HS-27A (cell line): ENCODE results near the gene LGALS16.
"Not testable (repeated sequence)": the region's sequence is repeated elsewhere in the genome, so short reads cannot be mapped to it uniquely, and the experiment has no call there.

Source experiments
- DNase-seq: peaks from one replicate; pipeline ENCODE4 v3.0.0-alpha.2; 2012; ENCODE audit warnings: low read depth, missing footprints

LGALS16 gene

GRCh38 chr19:39677961-39678889 lies 22.5 kb downstream of the LGALS16 start:
- no peak for DNase-seq

DNA sequence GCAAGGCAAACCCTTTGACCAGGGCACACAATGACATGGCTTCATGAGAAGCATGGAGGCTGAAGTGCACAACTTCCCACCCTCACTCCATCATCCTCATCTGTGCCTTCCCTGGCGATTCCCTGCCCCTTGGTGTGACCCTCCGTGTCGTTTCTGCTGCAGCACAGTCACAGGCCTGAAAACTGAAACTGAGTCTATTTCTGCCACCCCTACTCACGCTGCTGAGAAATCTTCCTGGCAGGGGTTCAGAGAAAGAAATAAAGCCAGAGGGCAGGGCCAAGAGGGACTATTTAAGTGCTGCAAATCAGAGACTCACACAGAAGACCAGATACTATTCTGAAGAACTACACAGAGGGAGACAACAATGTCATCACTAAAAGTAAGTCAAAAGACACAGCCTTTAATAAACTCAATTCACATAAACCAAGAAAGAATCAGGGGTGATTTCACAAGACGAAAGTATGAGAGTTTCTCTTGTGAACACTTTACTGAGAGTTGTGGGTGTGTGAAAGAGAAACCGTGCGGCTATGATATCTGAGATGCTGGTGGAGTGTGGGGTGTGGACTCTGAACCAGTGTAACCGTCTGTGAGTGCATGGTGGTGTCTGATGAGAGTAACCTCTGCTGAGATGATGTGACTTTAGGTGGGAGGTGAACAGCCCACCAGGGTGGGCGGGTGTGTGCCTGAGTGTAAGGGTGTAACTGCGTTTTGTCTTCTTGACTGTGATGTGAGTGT lies 23.5 kb downstream of the LGALS16 start:
- no peak for DNase-seq

DNA sequence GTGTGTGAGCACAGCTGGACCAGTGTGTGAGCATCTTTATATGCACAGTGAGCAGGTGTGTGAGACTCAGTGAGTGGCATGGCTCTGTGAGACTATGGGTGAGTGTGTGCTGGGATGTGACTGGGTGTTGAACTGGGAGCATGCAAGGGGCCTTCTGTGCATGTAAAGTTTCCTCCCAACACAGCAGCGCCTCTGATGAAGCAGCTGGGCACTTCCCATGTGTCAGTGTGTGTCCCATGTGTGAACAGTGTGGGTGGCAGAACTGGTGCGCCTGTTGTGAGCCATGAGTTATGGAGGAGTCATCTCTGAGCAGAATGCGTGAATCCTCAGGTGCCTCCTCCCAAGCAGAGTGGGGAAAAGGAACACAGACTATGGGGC lies 24.1 kb downstream of the LGALS16 start:
- no peak for DNase-seq

GRCh38 chr19:39680593-39680992 lies 24.9 kb downstream of the LGALS16 start:
- DNase-seq: no peak

- no peak for DNase-seq
Observed at GRCh38 chr19:39681416-39681815, 25.7 kb downstream of the LGALS16 start.

- DNase-seq: no peak
Observed at GRCh38 chr19:39684267-39684666, 28.6 kb downstream of the LGALS16 start.

DNA sequence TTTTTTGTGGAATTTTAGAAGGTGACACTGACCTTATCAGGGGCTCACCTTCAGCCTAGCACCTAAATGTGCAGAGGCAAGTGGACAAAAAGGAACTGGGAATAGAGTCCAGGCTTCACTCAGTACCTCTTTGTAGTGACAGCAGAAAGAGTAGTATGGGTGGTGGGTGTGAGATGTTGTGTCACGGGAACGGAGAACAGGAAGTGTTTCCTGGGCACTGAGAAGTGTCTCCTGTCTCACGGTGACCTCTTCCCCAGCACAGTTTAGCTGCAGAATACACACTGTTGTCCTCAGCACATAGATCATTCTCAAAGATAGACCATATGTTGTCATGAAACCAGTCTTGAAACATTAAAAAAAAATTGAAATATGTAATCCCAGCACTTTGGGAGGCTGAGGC lies 31.0 kb downstream of the LGALS16 start:
- DNase-seq: no peak

- DNase-seq: not testable (repeated sequence)
Observed at GRCh38 chr19:39688637-39689036, 32.9 kb downstream of the LGALS16 start.

- DNase-seq: no peak
Observed at GRCh38 chr19:39692166-39692565, 36.5 kb downstream of the LGALS16 start.

- no peak for DNase-seq
Observed at GRCh38 chr19:39692822-39693221, 37.1 kb downstream of the LGALS16 start.

DNA sequence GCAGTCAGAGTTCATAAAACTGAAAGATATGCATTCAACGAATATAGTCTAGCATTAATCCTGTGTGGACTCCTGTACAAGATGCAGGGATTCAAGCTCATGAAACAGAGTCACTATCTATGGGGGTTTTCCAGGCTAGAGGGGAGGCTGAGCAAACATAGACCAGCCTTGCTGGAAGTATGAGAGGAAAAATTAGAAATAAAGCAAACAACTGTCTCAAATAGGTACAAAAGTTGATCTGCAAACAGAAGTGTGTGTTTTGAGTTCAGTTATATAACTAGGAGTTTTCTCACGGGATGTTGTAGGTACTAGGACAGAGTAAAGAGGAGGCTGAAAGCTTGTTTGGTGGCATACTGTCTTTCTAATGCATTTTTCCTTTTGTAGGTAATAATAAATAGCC lies 40.0 kb downstream of the LGALS16 start:
- DNase-seq: no peak

- DNase-seq: no peak
Observed at GRCh38 chr19:39696387-39696786, 40.7 kb downstream of the LGALS16 start.

- no peak for DNase-seq
Observed at GRCh38 chr19:39698535-39698934, 42.8 kb downstream of the LGALS16 start.

DNA sequence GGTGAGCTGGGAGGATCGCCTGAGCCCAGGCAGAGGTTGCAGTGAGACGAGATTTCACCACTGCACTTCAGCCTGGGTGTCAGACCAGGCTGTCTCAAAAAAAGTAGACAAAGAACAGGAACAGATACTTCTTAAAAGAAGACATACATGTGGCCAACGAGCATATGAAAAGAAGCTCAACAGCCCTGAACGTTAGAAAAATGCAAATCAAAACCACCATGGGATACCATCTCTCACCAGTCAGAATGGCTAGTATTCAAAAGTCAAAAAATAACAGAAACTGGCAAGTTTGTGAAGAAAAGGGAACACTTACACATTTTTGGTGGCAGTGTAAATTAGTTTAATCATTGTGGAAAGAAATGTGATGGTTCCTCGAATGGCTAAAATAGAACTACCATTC lies 45.6 kb downstream of the LGALS16 start:
- no peak for DNase-seq

- DNase-seq: no peak
Observed at GRCh38 chr19:39704181-39705044, 48.7 kb downstream of the LGALS16 start, which contains the start of gene LGALS14. TSS of gene LGALS14 (plus strand) at chr19:39704481. CDS start at chr19:39704529, 48 bp downstream.

GRCh38 chr19:39705578-39706188 lies 50.0 kb downstream of the LGALS16 start:
- no peak for DNase-seq

DNA sequence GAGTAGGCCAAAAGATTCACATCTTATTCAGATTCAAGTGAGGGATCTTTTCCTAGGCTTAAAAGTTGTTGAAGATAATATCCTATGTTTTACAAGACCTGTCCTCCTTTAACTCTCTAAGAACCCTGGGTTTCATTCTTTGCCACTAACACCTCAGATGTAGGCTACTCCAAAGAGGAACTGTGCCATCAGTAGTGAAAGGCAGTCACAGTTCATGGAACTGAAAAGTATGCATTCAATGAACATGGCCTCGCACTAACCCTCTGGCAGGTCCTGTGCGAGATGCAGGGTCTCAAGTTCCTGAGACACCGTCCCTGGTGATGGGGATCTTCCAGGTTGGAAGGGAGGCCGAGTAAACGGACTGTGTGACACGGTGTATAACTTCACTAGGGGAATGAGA lies 52.9 kb downstream of the LGALS16 start:
- DNase-seq: no peak

DNA sequence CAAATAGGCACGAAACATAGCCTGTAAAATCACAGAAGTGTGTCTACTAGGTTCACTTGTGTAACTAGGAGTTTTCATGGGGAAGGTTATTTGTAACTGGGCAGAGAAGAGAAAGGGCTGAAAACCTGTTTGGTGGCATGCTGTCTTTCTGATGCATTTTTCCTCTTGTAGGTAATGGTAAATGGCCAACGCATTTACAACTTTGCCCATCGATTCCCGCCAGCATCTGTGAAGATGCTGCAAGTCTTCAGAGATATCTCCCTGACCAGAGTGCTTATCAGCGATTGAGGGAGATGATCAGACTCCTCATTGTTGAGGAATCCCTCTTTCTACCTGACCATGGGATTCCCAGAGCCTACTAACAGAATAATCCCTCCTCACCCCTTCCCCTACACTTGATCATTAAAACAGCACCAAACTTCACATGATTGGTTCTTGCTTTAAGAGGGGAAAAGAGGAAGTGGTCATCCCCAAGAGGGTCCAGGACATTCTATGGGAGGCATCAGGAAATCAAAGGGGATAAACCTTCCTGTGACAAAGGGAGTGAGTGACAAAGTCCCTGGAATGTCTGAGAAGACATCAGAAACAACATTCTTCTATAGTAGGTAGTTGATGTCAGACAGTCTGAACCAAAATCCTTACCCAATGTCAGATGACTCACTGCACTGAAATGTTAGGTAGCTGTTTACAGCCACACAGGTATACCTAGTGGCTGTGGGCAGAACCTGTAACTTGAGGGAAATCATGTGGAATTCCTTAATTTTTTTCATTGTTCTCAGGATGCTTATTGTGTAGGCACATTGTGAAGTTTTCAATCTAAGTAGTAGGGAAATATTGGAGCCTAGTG lies 53.5 kb downstream of the LGALS16 start:
- DNase-seq: no peak
